ENCODE results near the gene NFE2L1.
"Not testable (repeated sequence)": the region's sequence is repeated elsewhere in the genome, so short reads cannot be mapped to it uniquely, and the experiment has no call there.

The NFE2L1 gene

GRCh38 chr17:48068491-48068961, 20.4 kb downstream of the NFE2L1 start:
- DNase-seq (no peak), ATAC-seq (peak; percentile 81)
- no peak overlapping the region for H3K4me3 Mint-ChIP-seq
- H3K27me3 Mint-ChIP-seq: no peaks in the 10 kb centered on the region
- no peaks in the 10 kb centered on the region for H3K9me3 Mint-ChIP-seq
- H3K4me1 Mint-ChIP-seq: no peaks in the 10 kb centered on the region
- no peak overlapping the region for H3K27ac Mint-ChIP-seq

GRCh38 chr17:48070195-48070594, 22.0 kb downstream of the NFE2L1 start:
- Mint-ChIP-seq H3K27me3 (no peaks in the 10 kb centered on the region), H3K4me3 (no peak overlapping the region), H3K27ac (peak overlapping the region in 1 of 2 donors; percentile 16), H3K9me3 (no peaks in the 10 kb centered on the region), H3K4me1 (no peaks in the 10 kb centered on the region)
- no peak for ATAC-seq
- DNase-seq: no peak

GRCh38 chr17:48071654-48072053, 23.5 kb downstream of the NFE2L1 start:
- H3K27ac Mint-ChIP-seq: peak overlapping the region in 1 of 2 donors; percentile 27
- ATAC-seq (no peak), DNase-seq (no peak)
- no peaks in the 10 kb centered on the region for H3K27me3 Mint-ChIP-seq
- no peaks in the 10 kb centered on the region for H3K4me1 Mint-ChIP-seq
- H3K9me3 Mint-ChIP-seq: no peaks in the 10 kb centered on the region
- H3K4me3 Mint-ChIP-seq: no peak overlapping the region

GRCh38 chr17:48072811-48073210, 24.7 kb downstream of the NFE2L1 start:
- H3K4me1 Mint-ChIP-seq, ATAC-seq, H3K9me3 Mint-ChIP-seq, H3K4me3 Mint-ChIP-seq, H3K27me3 Mint-ChIP-seq, DNase-seq: not testable (repeated sequence)
- H3K27ac Mint-ChIP-seq: peak overlapping the region; percentile 21 to 86

- H3K9me3 Mint-ChIP-seq, DNase-seq, H3K27me3 Mint-ChIP-seq: not testable (repeated sequence)
Measured at GRCh38 chr17:48073566-48074094, 25.5 kb downstream of the NFE2L1 start.

GRCh38 chr17:48074322-48075081, 26.3 kb downstream of the NFE2L1 start:
- Mint-ChIP-seq H3K4me3 (no peak overlapping the region), H3K27ac (peak overlapping the region in 1 of 2 donors; percentile 19), H3K27me3 (no peaks in the 10 kb centered on the region), H3K9me3 (no peaks in the 10 kb centered on the region), H3K4me1 (no peaks in the 10 kb centered on the region)
- DNase-seq (peak; percentile 65), ATAC-seq (peak; percentile 75)

More at GRCh38 chr17:48073566-48074094, 25.5 kb downstream of the NFE2L1 start:
- ATAC-seq, H3K4me3 Mint-ChIP-seq, H3K27ac Mint-ChIP-seq, H3K4me1 Mint-ChIP-seq: not testable (repeated sequence)

- not testable (repeated sequence) for H3K4me1 Mint-ChIP-seq, H3K9me3 Mint-ChIP-seq, H3K27ac Mint-ChIP-seq, DNase-seq, H3K27me3 Mint-ChIP-seq, H3K4me3 Mint-ChIP-seq, ATAC-seq
Measured at GRCh38 chr17:48077152-48077551, 29.0 kb downstream of the NFE2L1 start.

- no peaks in the 10 kb centered on the region for H3K4me1 Mint-ChIP-seq
- H3K9me3 Mint-ChIP-seq: no peaks in the 10 kb centered on the region
- H3K27ac Mint-ChIP-seq: no peak overlapping the region
- no peak overlapping the region for H3K4me3 Mint-ChIP-seq
- no peak for DNase-seq
- H3K27me3 Mint-ChIP-seq: no peaks in the 10 kb centered on the region
- ATAC-seq: no peak
Measured at GRCh38 chr17:48081858-48082257, 33.7 kb downstream of the NFE2L1 start.

- no peaks in the 10 kb centered on the region for H3K9me3 Mint-ChIP-seq
- H3K4me3 Mint-ChIP-seq: no peak overlapping the region
- DNase-seq: no peak
- H3K4me1 Mint-ChIP-seq: peaks cover 8% of the 10 kb centered on the region
- ATAC-seq: no peak
- no peak overlapping the region for H3K27ac Mint-ChIP-seq
- no peaks in the 10 kb centered on the region for H3K27me3 Mint-ChIP-seq
Measured at GRCh38 chr17:48084932-48085331, 36.8 kb downstream of the NFE2L1 start.

- no peak for ATAC-seq
- no peaks in the 10 kb centered on the region for H3K27me3 Mint-ChIP-seq
- H3K27ac Mint-ChIP-seq: no peak overlapping the region
- no peak overlapping the region for H3K4me3 Mint-ChIP-seq
- peaks cover 23% of the 10 kb centered on the region for H3K4me1 Mint-ChIP-seq
- no peak for DNase-seq
- no peaks in the 10 kb centered on the region for H3K9me3 Mint-ChIP-seq
Measured at GRCh38 chr17:48093341-48094045, 45.3 kb downstream of the NFE2L1 start.

GRCh38 chr17:48095611-48096010, 47.5 kb downstream of the NFE2L1 start:
- Mint-ChIP-seq H3K4me3 (no peak overlapping the region), H3K4me1 (peaks cover 34% of the 10 kb centered on the region), H3K9me3 (no peaks in the 10 kb centered on the region), H3K27ac (no peak overlapping the region), H3K27me3 (no peaks in the 10 kb centered on the region)
- DNase-seq: no peak
- ATAC-seq: no peak

- Mint-ChIP-seq H3K27ac (no peak overlapping the region), H3K4me3 (peak overlapping the region; percentile 85 to 93), H3K27me3 (no peaks in the 10 kb centered on the region), H3K4me1 (peaks cover 69% of the 10 kb centered on the region), H3K9me3 (peaks cover 9 to 11% of the 10 kb centered on the region in 2 donors)
- ATAC-seq (no peak), DNase-seq (no peak)
Measured at GRCh38 chr17:48100160-48100559, 52.0 kb downstream of the NFE2L1 start.

GRCh38 chr17:48100591-48101011, 52.4 kb downstream of the NFE2L1 start:
- DNase-seq: no peak
- peaks cover 67% of the 10 kb centered on the region for H3K4me1 Mint-ChIP-seq

GRCh38 chr17:48101012-48101720, 53.0 kb downstream of the NFE2L1 start, which contains the start of gene CBX1:
Gene CBX1 (minus strand): TSS chr17:48101478. CDS start chr17:48077004, 24,474 bp downstream.
- DNase-seq (peak; percentile 96), ATAC-seq (peak; percentile 97)
- Mint-ChIP-seq H3K9me3 (peaks cover 9 to 11% of the 10 kb centered on the region in 2 donors), H3K4me1 (peaks cover 61% of the 10 kb centered on the region), H3K4me3 (peak within 1 kb of the TSS; percentile 85 to 93), H3K27me3 (no peaks in the 10 kb centered on the region), H3K27ac (peak within 1 kb of the TSS; percentile 91 to 96)

More at GRCh38 chr17:48100591-48101011, 52.4 kb downstream of the NFE2L1 start:
- Mint-ChIP-seq H3K27me3 (no peaks in the 10 kb centered on the region), H3K9me3 (peaks cover 9 to 11% of the 10 kb centered on the region in 2 donors), H3K27ac (peak overlapping the region; percentile 49 to 80), H3K4me3 (peak overlapping the region; percentile 85 to 93)
- no peak for ATAC-seq

GRCh38 chr17:48102043-48102750, 54.0 kb downstream of the NFE2L1 start:
- peak overlapping the region in 1 of 2 donors; percentile 46 for H3K27ac Mint-ChIP-seq
- peak overlapping the region; percentile 62 to 71 for H3K4me3 Mint-ChIP-seq
- peaks cover 9 to 11% of the 10 kb centered on the region in 2 donors for H3K9me3 Mint-ChIP-seq
- peaks cover 64% of the 10 kb centered on the region for H3K4me1 Mint-ChIP-seq
- ATAC-seq (no peak), DNase-seq (no peak)
- no peaks in the 10 kb centered on the region for H3K27me3 Mint-ChIP-seq

Measured in stimulated activated naive CD8-positive, alpha-beta T cell treated with anti-CD3 and anti-CD28 coated beads, Interleukin-15, amount 100 ng/mL, for 72 hours (primary cell).